MCF 10A (cell line): ENCODE measurements around the gene GAMT. TPM values are rescaled to one million over a fixed set of nuclear protein-coding genes. Genes with fewer than 3 reads are reported as not detected.

Experiments
- BruUV-seq: library from RNA; stranded (reverse); fragments of 400-500 nt; replicated peaks from 2 replicates; lab custom pipeline; 2021; lab: Mats Ljungman, UMichigan
- CTCF ChIA-PET: fragments of 300-600 bp; sonication (Branson Sonifier 250); formaldehyde crosslinking; extraction: SDS; loops from one replicate; lab custom pipeline; 2021; ENCODE audit warnings: antibody characterized with exemption, inconsistent platforms; lab: Yijun Ruan, JAX
- POLR2A ChIA-PET: fragments of 300-600, 350-650 bp; sonication (Branson Sonifier 250); formaldehyde crosslinking; extraction: SDS; loops from one replicate; lab custom pipeline; 2020; ENCODE audit warnings: antibody characterized with exemption, inconsistent platforms; lab: Yijun Ruan, JAX
- DNase-seq: peaks from one replicate; pipeline ENCODE4 v3.0.0-alpha.2; 2018; ENCODE audit not compliant: unreplicated experiment
- H3K27ac Mint-ChIP-seq: one replicate; pipeline ENCODE4 v1.8.0; 2022; ENCODE audit warnings: mild to moderate bottlenecking, low read depth, mixed read lengths; ENCODE audit not compliant: unreplicated experiment
- H3K27me3 Mint-ChIP-seq: one replicate; pipeline ENCODE4 v1.8.0; 2022; ENCODE audit warnings: mixed read lengths; ENCODE audit not compliant: insufficient read depth, unreplicated experiment
- H3K36me3 Mint-ChIP-seq: one replicate; pipeline ENCODE4 v1.8.0; 2022; ENCODE audit warnings: mild to moderate bottlenecking, moderate library complexity, mixed read lengths; ENCODE audit not compliant: insufficient read depth, unreplicated experiment
- H3K4me1 Mint-ChIP-seq: one replicate; pipeline ENCODE4 v1.8.0; 2022; ENCODE audit warnings: mixed read lengths; ENCODE audit not compliant: insufficient read depth, unreplicated experiment
- H3K4me3 Mint-ChIP-seq: one replicate; pipeline ENCODE4 v1.8.0; 2022; ENCODE audit warnings: mild to moderate bottlenecking, moderate library complexity, mixed read lengths; ENCODE audit not compliant: unreplicated experiment
- H3K9me3 Mint-ChIP-seq: one replicate; pipeline ENCODE4 v1.8.0; 2022; ENCODE audit warnings: mixed read lengths; ENCODE audit not compliant: unreplicated experiment
- CTCF ChIP-seq: fragments of 200-600 bp; IDR thresholded peaks from one replicate; pipeline ENCODE4 v1.8.0; 2022; ENCODE audit warnings: antibody characterized with exemption, mild to moderate bottlenecking; ENCODE audit not compliant: unreplicated experiment
- intact Hi-C: fragments of 100-400 bp; cut with micrococcal nuclease; formaldehyde crosslinking; loops from 2 replicates; pipeline ENCODE4 v1.14.1; 2022
- total RNA-seq: library from RNA; stranded (reverse); gene quantifications from 2 replicates; pipeline ENCODE4 v1.2.3, GENCODE V29; 2022

The GAMT gene
- total RNA-seq, 1 experiment from 2014 or later, result 7.0 TPM

GRCh38 chr19:1422943-1423342, 21.6 kb upstream of the GAMT start:
- Mint-ChIP-seq H3K9me3 (no peaks in the 10 kb centered on the region), H3K27ac (no peak overlapping the region), H3K27me3 (no peaks in the 10 kb centered on the region), H3K4me1 (no peaks in the 10 kb centered on the region), H3K36me3 (peaks cover 89% of the 10 kb centered on the region), H3K4me3 (no peak overlapping the region)
- POLR2A ChIA-PET, result interaction anchor here (0.8 to 0.9 kb wide), 2 partner anchors 14 to 259 kb away, joined by 3 read pairs; no protein-coding TSS in a partner anchor
- CTCF ChIA-PET, result no interaction called here
- TF ChIP-seq CTCF, result no peak
- no TSS peak for BruUV-seq
- intact Hi-C loops, result no loop called here
- no peak for DNase-seq

- Mint-ChIP-seq H3K9me3 (no peaks in the 10 kb centered on the region), H3K4me3 (no peak overlapping the region), H3K27ac (no peak overlapping the region), H3K4me1 (no peaks in the 10 kb centered on the region), H3K27me3 (no peaks in the 10 kb centered on the region), H3K36me3 (peaks cover 89% of the 10 kb centered on the region)
- ChIA-PET CTCF (no interaction called here), POLR2A (interaction anchor here (0.9 kb wide), 1 partner anchor 14 kb away, joined by 3 read pairs; no protein-coding TSS in a partner anchor)
- no peak for TF ChIP-seq CTCF
- DNase-seq, result no peak
- intact Hi-C loops, result no loop called here
- no TSS peak for BruUV-seq
Observed at GRCh38 chr19:1422360-1422759, 21.0 kb upstream of the GAMT start.

- Mint-ChIP-seq H3K27ac (no peak overlapping the region), H3K4me3 (no peak overlapping the region), H3K36me3 (peaks cover 89% of the 10 kb centered on the region), H3K9me3 (no peaks in the 10 kb centered on the region), H3K27me3 (no peaks in the 10 kb centered on the region), H3K4me1 (no peaks in the 10 kb centered on the region)
- no TSS peak for BruUV-seq
- intact Hi-C loops, result no loop called here
- no peak for TF ChIP-seq CTCF
- CTCF ChIA-PET, result no interaction called here
- DNase-seq, result no peak
- POLR2A ChIA-PET, result interaction anchor here (0.9 kb wide), 1 partner anchor 15 kb away, joined by 3 read pairs; no protein-coding TSS in a partner anchor
Observed at GRCh38 chr19:1421958-1422305, 20.6 kb upstream of the GAMT start.

GRCh38 chr19:1421218-1421957, 20.0 kb upstream of the GAMT start:
- no peak for DNase-seq
- Mint-ChIP-seq H3K27ac (peak overlapping the region; percentile 59), H3K27me3 (no peaks in the 10 kb centered on the region), H3K9me3 (no peaks in the 10 kb centered on the region), H3K4me1 (peaks cover 2% of the 10 kb centered on the region), H3K4me3 (no peak overlapping the region), H3K36me3 (peaks cover 89% of the 10 kb centered on the region)
- BruUV-seq, result no TSS peak
- no peak for TF ChIP-seq CTCF
- ChIA-PET CTCF (interaction anchor here (0.5 to 1.0 kb wide), 3 partner anchors 32 to 507 kb away, joined by 3 read pairs; no protein-coding TSS in a partner anchor), POLR2A (no interaction called here)
- intact Hi-C loops, result no loop called here
